Tibial nerve (tissue), 3 donors: ENCODE measurements around the gene MDGA2.

Experiments
- CTCF ChIP-seq, 5 experiments: fragments of 200-600 bp in 3 of 5; fragments of 450-650 bp in 2 of 5; sonication (generic) in 3 of 5; IDR thresholded peaks; one replicate each; pipeline ENCODE4 v1.5.1; 2016 to 2019; ENCODE audit warnings: antibody characterized with exemption in 5 of 5, mild to moderate bottlenecking in 3 of 5, moderate library complexity in 2 of 5
- POLR2A ChIP-seq, 2 donors: fragments of 450-650 bp; IDR thresholded peaks; one replicate each; pipeline ENCODE4 v1.6.1; 2017; ENCODE audit warnings: antibody characterized with exemption in 2 of 2, mild to moderate bottlenecking in 2 of 2, moderate library complexity in 2 of 2

- TF ChIP-seq POLR2A (IDR thresholded peaks at IDR 0.05) (no peak), CTCF (IDR thresholded peaks at IDR 0.05) (no peak)
Observed at GRCh38 chr14:47665337-47666134, 9.9 kb downstream of the MDGA2 start.
